SK-N-MC (cell line): ENCODE results near the gene WNT7A.

Source experiments
- EZH2 ChIP-seq: fragments of 200-600 bp; sonication (generic); IDR thresholded peaks from one replicate; pipeline ENCODE4 v1.6.1; 2017; ENCODE audit warnings: antibody characterized with exemption
- POLR2AphosphoS5 ChIP-seq: IDR thresholded peaks from 2 replicates; pipeline ENCODE4 v1.6.1; 2012; ENCODE audit warnings: mild to moderate bottlenecking, low read depth, low read length, borderline replicate concordance

DNA sequence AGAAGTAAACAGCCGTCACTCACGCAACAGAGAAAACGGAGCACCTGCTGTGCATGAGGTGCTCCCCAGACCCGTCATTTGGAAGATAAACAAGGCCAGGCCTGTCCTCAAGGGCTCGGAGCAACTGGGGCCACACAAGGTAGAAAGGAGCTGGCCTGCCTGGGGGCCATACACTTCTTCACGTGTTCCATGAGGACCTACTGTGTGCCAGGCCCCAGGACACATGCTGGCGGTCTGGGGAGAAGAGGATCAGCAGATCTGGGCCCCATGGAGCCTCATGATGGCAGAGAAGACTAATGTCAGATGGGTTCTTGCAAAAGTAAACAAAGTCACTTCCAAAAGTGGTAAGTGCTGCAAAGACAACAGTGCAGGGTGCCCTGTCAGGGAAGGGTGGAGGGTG, 14.3 kb downstream of the WNT7A start:
- TF ChIP-seq EZH2 (no peak), POLR2AphosphoS5 (no peak)
